Measurements from ENCODE around the gene MZT2A.
"Not testable (repeated sequence)": the region's sequence is repeated elsewhere in the genome, so short reads cannot be mapped to it uniquely, and the experiment has no call there.

The MZT2A gene

DNA sequence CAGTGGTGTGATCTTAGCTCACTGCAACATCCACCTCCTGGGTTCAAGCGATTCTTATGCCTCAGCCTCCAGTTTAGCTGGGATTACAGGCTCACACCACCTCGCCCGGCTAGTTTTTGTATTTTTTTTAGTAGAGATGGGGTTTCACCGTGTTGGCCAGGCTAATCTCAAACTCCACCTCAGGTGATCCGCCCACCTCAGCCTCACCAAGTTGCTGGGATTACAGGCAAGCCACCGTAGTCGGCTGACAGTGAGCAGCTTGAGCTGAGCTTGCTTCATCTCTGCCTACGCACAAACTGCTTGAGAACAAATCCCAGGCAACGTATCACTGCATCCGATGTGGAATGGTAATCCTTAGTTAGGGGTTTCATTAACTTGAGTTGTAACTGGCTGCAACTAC is 24.5 kb downstream of the MZT2A start:
- not testable (repeated sequence) for H3K9me3 ChIP-seq (ENCODE audit: insufficient read depth, low read length); H4K20me1 ChIP-seq (ENCODE audit: low read depth, low read length); H3K9ac ChIP-seq (ENCODE audit: low read length); H2AFZ ChIP-seq (ENCODE audit: low read depth, low read length, severe bottlenecking); H3K27ac ChIP-seq (ENCODE audit: low read depth, low read length); H3K79me2 ChIP-seq (ENCODE audit: insufficient read depth, low read length); H3K4me2 ChIP-seq (ENCODE audit: low read depth, low read length, poor library complexity, severe bottlenecking); H3K27me3 ChIP-seq (ENCODE audit: low read length); H3K36me3 ChIP-seq (ENCODE audit: low read length); H3K4me3 ChIP-seq (ENCODE audit: insufficient read depth, low read length, poor library complexity, severe bottlenecking); H3K9me2 ChIP-seq (replicated peaks; ENCODE audit: insufficient read depth, low read length); H3F3A ChIP-seq (ENCODE audit: insufficient read depth)

DNA sequence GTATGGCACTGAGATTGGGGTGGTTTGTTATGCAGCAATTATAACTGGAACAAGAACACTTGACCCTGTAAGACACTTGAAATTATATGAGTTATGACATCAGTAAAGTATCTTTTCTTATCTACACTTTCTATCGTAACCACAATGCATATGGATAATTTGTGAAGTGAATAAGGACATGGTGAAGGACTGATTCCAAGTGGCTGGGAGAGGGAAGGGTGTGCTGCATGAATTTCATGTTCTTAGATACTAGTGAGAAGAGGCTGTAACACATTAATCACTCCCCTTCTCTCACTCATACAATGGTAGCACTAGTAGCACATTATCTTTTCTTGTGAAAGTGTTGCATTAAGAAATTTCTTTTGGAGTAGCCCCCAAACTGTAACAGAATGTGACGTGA is 37.3 kb downstream of the MZT2A start:
- not testable (repeated sequence) for H3K36me3 ChIP-seq (ENCODE audit: low read length); H3K9me3 ChIP-seq (ENCODE audit: insufficient read depth, low read length); H3K9ac ChIP-seq (ENCODE audit: low read length); H3F3A ChIP-seq (ENCODE audit: insufficient read depth); H4K20me1 ChIP-seq (ENCODE audit: low read depth, low read length); H2AFZ ChIP-seq (ENCODE audit: low read depth, low read length, severe bottlenecking); H3K79me2 ChIP-seq (ENCODE audit: insufficient read depth, low read length); H3K27me3 ChIP-seq (ENCODE audit: low read length); H3K4me3 ChIP-seq (ENCODE audit: insufficient read depth, low read length, poor library complexity, severe bottlenecking); H3K9me2 ChIP-seq (replicated peaks; ENCODE audit: insufficient read depth, low read length); H3K4me2 ChIP-seq (ENCODE audit: low read depth, low read length, poor library complexity, severe bottlenecking); H3K27ac ChIP-seq (ENCODE audit: low read depth, low read length)

DNA sequence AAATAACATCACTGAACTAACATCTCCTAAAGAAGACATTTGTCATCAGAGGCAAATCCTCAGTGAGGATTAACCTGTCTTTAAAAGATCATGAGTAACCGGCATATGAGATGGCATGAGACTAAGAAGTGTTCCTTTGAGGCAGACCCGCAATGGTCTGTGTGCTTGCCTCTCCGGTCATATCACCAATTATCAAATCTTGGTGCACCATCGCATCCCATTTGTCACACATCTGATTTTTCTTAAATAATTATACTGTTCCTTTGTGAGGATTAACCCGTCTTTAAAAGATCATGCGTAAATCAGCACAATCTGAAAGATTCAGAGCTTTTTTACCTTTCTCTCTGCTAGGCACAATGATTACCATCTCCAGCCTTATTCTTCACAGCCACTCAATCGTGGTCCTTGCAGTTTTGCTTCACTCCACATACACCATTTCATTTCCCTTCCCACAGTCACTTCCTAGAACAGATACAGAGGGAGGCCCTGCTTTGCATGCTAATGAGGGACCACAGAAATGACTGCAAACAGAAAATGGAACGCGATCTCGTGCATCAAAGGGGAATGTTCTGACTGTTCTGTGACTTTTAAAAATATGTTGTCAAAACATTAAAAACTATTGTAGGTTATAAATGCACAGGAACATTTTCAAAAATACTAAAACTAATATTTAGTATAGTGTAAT is 40.8 kb downstream of the MZT2A start:
- not testable (repeated sequence) for H3K36me3 ChIP-seq (ENCODE audit: low read length); H3K79me2 ChIP-seq (ENCODE audit: insufficient read depth, low read length); H3K4me2 ChIP-seq (ENCODE audit: low read depth, low read length, poor library complexity, severe bottlenecking); H3K27ac ChIP-seq (ENCODE audit: low read depth, low read length); H4K20me1 ChIP-seq (ENCODE audit: low read depth, low read length); H3K9me2 ChIP-seq (replicated peaks; ENCODE audit: insufficient read depth, low read length); H3K9me3 ChIP-seq (ENCODE audit: insufficient read depth, low read length); H3K27me3 ChIP-seq (ENCODE audit: low read length); H3F3A ChIP-seq (ENCODE audit: insufficient read depth); H3K4me3 ChIP-seq (ENCODE audit: insufficient read depth, low read length, poor library complexity, severe bottlenecking); H2AFZ ChIP-seq (ENCODE audit: low read depth, low read length, severe bottlenecking); H3K9ac ChIP-seq (ENCODE audit: low read length)

DNA sequence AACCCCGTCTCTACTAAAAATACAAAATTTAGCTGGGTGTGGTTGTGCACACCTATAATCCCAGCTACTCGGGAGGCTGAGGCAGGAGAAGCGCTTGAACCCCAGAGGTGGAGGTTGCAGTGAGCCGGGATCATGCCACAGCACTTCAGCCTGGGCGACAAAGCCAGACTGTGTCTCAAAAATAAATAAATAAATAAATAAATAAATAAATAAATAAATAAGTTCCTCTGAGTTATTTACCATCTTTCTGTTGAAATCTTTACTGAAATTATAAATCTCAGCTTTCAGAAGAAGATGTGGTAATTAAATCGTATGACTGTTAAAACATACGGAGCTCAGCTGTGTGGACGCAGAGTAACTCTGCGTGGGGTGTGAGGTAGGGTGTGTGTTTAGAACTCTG is 44.2 kb downstream of the MZT2A start:
- H3K4me3 ChIP-seq (ENCODE audit: insufficient read depth, low read length, poor library complexity, severe bottlenecking); H3F3A ChIP-seq (ENCODE audit: insufficient read depth); H2AFZ ChIP-seq (ENCODE audit: low read depth, low read length, severe bottlenecking); H3K27me3 ChIP-seq (ENCODE audit: low read length); H3K36me3 ChIP-seq (ENCODE audit: low read length); H3K27ac ChIP-seq (ENCODE audit: low read depth, low read length); H3K4me2 ChIP-seq (ENCODE audit: low read depth, low read length, poor library complexity, severe bottlenecking); H4K20me1 ChIP-seq (ENCODE audit: low read depth, low read length); H3K9me2 ChIP-seq (replicated peaks; ENCODE audit: insufficient read depth, low read length); H3K9ac ChIP-seq (ENCODE audit: low read length); H3K9me3 ChIP-seq (ENCODE audit: insufficient read depth, low read length); H3K79me2 ChIP-seq (ENCODE audit: insufficient read depth, low read length): not testable (repeated sequence)

DNA sequence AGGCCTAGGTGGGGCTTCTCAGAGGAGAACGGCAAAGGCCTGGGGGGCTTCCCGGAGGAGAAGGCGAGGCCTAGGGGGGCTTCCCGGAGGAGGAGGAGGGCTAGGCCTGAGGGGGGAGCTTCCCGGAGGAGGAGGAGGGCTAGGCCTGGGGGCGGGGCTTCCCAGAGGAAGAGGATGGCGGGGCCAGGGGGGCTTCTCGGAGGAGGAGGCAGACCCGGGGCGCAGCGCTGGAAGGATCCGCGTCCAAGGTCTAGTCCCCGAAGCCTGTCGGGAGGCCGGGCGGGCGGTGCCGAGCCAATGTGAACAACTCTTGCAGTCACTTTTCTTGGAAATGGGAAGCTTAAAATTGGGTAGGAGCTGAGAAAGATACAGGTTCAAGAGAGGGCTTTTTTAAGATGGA is 46.3 kb downstream of the MZT2A start:
- Histone ChIP-seq H3K27ac (ENCODE audit: low read depth, low read length) (no peak overlapping the region), H3F3A (ENCODE audit: insufficient read depth) (no peaks in the 10 kb centered on the region), H3K9me3 (ENCODE audit: insufficient read depth, low read length) (no peaks in the 10 kb centered on the region), H3K4me2 (ENCODE audit: low read depth, low read length, poor library complexity, severe bottlenecking) (no peak overlapping the region), H3K27me3 (ENCODE audit: low read length) (no peaks in the 10 kb centered on the region), H3K9ac (ENCODE audit: low read length) (no peak overlapping the region), H3K9me2 (replicated peaks; ENCODE audit: insufficient read depth, low read length) (no peaks in the 10 kb centered on the region), H2AFZ (ENCODE audit: low read depth, low read length, severe bottlenecking) (no peak overlapping the region), H3K4me3 (ENCODE audit: insufficient read depth, low read length, poor library complexity, severe bottlenecking) (no peak overlapping the region), H3K36me3 (ENCODE audit: low read length) (no peaks in the 10 kb centered on the region), H3K79me2 (ENCODE audit: insufficient read depth, low read length) (no peaks in the 10 kb centered on the region), H4K20me1 (ENCODE audit: low read depth, low read length) (no peaks in the 10 kb centered on the region)
- TF ChIP-seq EZH2phosphoT487 (conservative IDR thresholded peaks at IDR 0.05; ENCODE audit: low read length), result no peak
- TF ChIP-seq, protein P1, sequence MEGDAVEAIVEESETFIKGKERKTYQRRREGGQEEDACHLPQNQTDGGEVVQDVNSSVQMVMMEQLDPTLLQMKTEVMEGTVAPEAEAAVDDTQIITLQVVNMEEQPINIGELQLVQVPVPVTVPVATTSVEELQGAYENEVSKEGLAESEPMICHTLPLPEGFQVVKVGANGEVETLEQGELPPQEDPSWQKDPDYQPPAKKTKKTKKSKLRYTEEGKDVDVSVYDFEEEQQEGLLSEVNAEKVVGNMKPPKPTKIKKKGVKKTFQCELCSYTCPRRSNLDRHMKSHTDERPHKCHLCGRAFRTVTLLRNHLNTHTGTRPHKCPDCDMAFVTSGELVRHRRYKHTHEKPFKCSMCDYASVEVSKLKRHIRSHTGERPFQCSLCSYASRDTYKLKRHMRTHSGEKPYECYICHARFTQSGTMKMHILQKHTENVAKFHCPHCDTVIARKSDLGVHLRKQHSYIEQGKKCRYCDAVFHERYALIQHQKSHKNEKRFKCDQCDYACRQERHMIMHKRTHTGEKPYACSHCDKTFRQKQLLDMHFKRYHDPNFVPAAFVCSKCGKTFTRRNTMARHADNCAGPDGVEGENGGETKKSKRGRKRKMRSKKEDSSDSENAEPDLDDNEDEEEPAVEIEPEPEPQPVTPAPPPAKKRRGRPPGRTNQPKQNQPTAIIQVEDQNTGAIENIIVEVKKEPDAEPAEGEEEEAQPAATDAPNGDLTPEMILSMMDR (IDR thresholded peaks at IDR 0.05; ENCODE audit: insufficient read depth, low read length, poor library complexity, severe bottlenecking), result no peak

DNA sequence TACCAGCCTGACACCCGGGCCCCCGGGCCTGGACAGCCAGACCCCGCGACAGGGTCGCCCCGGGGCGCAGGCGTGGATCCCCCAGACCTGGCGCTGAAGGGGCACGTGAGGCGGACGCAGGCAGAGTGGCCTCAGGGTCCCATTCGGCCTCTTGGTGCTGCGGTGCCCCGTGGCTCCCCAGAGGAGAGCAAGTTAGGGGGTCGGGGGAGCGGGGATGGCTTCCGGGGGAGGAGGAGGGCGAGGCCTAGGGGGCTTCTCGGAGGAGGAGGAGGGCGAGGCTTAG is 46.7 kb downstream of the MZT2A start:
- not testable (repeated sequence) for H4K20me1 ChIP-seq (ENCODE audit: low read depth, low read length); H3K9me2 ChIP-seq (replicated peaks; ENCODE audit: insufficient read depth, low read length); H3K4me3 ChIP-seq (ENCODE audit: insufficient read depth, low read length, poor library complexity, severe bottlenecking); H2AFZ ChIP-seq (ENCODE audit: low read depth, low read length, severe bottlenecking); H3K27me3 ChIP-seq (ENCODE audit: low read length); H3K9ac ChIP-seq (ENCODE audit: low read length); H3F3A ChIP-seq (ENCODE audit: insufficient read depth); H3K27ac ChIP-seq (ENCODE audit: low read depth, low read length); H3K36me3 ChIP-seq (ENCODE audit: low read length); H3K4me2 ChIP-seq (ENCODE audit: low read depth, low read length, poor library complexity, severe bottlenecking); H3K79me2 ChIP-seq (ENCODE audit: insufficient read depth, low read length); H3K9me3 ChIP-seq (ENCODE audit: insufficient read depth, low read length)

DNA sequence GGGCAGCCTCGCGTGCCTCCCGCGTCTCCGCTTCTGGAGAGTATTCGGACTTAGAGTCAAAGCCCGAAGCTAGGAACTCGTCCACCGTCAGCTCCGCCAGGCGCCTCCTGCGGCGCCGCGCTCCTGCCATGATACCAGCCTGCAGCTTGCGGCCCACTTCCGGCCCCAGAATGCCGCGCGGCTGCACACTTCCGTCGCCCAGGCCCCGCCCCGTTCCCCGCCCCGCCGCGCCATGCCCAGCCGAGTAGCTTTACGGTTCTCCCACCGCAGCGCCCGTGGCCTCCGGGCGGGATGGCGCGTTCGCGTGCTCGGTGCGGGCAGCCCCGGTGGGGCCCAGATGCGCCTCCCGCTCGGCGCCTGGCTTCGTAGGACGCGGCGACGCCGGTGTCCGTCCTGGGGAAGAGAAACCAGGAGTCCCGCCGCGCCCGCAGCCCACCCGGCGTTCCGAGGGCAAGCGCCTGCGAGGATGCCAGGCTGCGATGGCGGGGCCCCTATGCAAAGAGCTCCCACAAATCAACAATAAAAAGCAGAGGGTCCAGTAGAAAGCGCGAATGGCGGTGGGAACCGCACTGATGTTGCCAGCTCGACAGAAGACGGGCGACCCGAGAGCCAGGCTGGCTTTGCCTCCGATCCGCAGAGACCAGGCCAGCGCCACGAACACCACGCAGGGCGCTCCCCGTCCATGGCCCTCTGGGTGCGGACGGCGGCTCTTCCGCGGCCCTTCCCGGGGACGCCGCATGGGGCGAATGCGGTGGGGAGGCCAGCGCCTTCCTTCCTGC is 47.3 kb downstream of the MZT2A start:
- not testable (repeated sequence) for H3K79me2 ChIP-seq (ENCODE audit: insufficient read depth, low read length); H3K9me2 ChIP-seq (replicated peaks; ENCODE audit: insufficient read depth, low read length); H3K27me3 ChIP-seq (ENCODE audit: low read length); H3K36me3 ChIP-seq (ENCODE audit: low read length); H4K20me1 ChIP-seq (ENCODE audit: low read depth, low read length); H3F3A ChIP-seq (ENCODE audit: insufficient read depth); H3K4me3 ChIP-seq (ENCODE audit: insufficient read depth, low read length, poor library complexity, severe bottlenecking); H3K27ac ChIP-seq (ENCODE audit: low read depth, low read length); H3K4me2 ChIP-seq (ENCODE audit: low read depth, low read length, poor library complexity, severe bottlenecking); H3K9me3 ChIP-seq (ENCODE audit: insufficient read depth, low read length); H2AFZ ChIP-seq (ENCODE audit: low read depth, low read length, severe bottlenecking); H3K9ac ChIP-seq (ENCODE audit: low read length)

All from SU-DHL-6 (cell line).